HG03354 (cell line): ENCODE results near the gene SRRM3.
"Not testable (repeated sequence)": the region's sequence is repeated elsewhere in the genome, so short reads cannot be mapped to it uniquely, and the experiment has no call there.

Experiments used
- ATAC-seq: cut with Tn5 transposase; IDR thresholded peaks from one replicate; pipeline ENCODE4 v1.9.1; 2021; ENCODE audit warnings: mild to moderate bottlenecking; ENCODE audit not compliant: unreplicated experiment, poor library complexity, severe bottlenecking

Gene SRRM3

GRCh38 chr7:76303202-76304147 lies 101.8 kb downstream of the SRRM3 start:
- no peak for ATAC-seq

DNA sequence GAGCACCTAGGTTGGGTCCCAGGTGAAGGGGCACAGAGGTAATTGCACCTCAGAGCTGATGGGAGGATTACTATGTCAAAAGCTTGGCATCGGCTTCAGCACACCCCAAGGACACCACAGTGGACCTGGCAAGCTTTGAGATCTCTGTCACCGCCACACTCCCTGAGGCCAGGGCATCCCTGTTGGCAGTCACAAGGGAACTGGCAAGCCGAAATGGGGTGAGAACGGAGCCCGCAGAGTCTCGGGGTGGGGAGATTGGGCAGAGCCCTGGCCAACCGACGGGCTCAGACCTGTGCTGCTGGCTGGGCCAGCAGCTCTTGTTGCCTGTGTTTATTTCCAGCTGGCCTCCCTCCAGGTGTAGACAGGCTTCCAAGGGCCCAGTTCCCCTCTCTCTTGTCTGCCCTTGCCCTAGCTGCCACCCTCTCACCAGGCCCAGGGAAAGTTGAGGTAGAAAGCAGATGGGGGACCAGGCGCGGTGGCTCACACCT lies 103.2 kb downstream of the SRRM3 start:
- ATAC-seq = no peak

- not testable (repeated sequence) for ATAC-seq
Measured at GRCh38 chr7:76308874-76309273, 107.2 kb downstream of the SRRM3 start.

DNA sequence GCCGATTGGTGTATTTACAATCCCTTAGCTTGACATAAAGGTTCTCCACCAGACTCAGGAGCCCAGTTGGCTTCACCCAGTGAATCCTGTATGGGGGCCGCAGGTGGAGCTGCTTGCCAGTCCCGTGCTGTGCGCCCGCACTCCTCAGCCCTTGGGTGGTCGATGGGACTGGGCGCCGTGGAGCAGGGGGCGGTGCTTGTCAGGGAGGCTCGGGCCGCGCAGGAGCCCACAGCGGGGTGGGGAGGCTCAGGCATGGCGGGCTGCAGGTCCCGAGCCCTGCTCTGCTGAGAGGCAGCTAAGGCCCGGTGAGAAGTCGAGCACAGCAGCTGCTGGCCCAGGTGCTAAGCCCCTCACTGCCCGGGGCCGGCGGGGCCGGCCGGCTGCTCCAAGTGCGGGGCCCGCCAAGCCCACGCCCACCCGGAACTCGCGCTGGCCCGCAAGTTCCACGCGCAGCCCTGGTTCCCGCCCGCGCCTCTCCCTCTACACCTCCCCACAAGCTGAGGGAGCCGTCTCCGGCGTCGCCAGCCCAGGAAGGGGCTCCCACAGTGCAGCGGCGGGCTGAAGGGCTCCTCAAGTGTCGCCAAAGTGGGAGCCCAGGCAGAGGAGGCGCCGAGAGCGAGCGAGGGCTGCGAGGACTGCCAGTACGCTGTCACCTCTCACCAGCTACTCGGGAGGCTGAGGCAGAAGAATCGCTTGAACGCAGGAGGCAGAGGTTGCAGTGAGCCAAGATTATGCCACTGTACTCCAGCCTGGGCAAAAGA lies 107.8 kb downstream of the SRRM3 start:
- ATAC-seq = not testable (repeated sequence)

GRCh38 chr7:76310102-76310957 lies 108.6 kb downstream of the SRRM3 start:
- ATAC-seq = no peak

GRCh38 chr7:76311838-76312237 lies 110.1 kb downstream of the SRRM3 start:
- not testable (repeated sequence) for ATAC-seq

DNA sequence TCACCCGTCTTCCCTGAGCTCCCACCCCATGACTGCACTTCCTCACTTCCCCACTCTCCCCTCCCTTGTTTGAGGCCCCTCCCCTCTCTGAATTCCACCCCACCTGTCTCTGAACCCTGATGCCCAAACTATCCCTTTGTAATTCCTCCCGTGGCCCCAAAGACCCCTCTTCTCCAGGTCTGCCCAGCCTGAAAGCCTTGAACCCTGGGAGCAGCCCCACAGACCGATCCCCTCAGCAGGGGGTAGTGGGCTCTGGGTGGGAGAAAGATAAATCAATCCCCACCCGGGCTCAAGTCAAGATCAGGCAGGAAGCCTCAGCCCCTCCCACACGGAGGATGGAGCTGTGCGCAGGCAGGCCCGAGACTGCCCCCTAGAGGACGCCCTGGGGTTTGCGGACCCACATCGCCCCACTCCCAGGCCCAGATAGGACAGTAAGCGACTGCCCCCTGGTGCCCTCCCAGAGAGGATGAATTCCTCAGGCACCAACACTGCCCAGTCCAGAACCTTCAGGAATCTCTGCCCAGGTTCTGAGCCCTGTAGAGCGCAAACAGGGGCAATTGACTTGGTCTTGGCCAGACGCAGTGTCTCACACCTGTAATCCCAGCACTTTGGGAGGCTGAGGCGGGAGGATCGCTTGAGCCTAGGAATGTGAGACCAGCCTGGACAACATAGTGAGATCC lies 112.5 kb downstream of the SRRM3 start:
- ATAC-seq = peak; percentile 40

- not testable (repeated sequence) for ATAC-seq
Measured at GRCh38 chr7:76314740-76315139, 113.0 kb downstream of the SRRM3 start.

DNA sequence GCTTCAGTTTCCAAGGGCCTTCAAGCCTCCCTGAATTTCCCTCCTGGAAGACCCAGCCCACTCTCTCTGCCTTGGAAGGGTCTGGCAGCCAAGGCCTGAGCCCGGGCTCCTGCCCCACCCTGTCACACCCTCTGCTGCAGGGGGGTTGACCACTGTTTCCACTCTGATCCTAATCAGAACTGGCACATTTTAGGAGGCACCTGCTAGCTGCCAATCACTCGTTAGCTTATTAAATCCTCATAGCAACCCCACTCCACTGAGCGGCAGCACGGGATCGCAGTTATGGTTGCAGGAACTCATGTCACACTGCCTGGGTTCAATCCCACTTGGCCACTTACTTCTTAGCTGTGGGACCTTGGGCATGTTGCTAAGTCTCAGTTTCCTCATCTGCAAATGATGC lies 113.7 kb downstream of the SRRM3 start:
- ATAC-seq = no peak

GRCh38 chr7:76316984-76317781 lies 115.5 kb downstream of the SRRM3 start:
- no peak for ATAC-seq

DNA sequence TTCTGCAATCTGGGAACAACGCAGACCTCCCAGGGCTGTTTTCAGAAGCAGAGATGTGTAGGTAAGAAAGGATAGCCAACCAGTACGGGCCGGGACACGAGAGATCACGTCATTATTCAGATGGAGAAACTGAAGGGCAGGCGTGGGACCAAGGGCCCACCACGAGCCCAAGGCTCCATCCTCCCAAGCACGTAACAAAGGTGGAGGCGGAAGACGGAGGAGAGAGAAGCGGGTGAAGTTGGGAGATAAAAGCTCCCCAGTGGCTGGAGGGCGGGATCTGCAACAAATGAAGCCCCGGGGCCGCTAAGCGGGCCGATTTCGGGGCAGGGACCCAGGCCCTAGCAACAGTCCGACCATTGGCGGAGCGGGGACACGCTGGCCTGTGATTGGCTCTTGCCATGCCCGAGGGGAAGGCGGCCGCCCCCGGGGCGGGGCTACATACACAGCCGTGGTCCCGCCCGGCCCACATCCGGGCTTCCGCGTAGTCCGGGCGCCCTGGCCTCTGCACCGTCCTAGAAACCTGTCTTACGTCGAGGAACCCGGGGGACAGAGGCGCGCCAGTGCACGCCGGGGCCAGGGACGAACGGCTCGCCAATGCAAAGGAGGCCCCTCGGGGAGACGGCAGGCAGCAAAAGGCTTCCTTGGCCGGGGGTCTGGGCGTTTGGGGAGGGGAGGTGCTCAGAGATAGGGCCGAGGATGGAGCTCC lies 116.2 kb downstream of the SRRM3 start:
- ATAC-seq = peak; percentile 93

DNA sequence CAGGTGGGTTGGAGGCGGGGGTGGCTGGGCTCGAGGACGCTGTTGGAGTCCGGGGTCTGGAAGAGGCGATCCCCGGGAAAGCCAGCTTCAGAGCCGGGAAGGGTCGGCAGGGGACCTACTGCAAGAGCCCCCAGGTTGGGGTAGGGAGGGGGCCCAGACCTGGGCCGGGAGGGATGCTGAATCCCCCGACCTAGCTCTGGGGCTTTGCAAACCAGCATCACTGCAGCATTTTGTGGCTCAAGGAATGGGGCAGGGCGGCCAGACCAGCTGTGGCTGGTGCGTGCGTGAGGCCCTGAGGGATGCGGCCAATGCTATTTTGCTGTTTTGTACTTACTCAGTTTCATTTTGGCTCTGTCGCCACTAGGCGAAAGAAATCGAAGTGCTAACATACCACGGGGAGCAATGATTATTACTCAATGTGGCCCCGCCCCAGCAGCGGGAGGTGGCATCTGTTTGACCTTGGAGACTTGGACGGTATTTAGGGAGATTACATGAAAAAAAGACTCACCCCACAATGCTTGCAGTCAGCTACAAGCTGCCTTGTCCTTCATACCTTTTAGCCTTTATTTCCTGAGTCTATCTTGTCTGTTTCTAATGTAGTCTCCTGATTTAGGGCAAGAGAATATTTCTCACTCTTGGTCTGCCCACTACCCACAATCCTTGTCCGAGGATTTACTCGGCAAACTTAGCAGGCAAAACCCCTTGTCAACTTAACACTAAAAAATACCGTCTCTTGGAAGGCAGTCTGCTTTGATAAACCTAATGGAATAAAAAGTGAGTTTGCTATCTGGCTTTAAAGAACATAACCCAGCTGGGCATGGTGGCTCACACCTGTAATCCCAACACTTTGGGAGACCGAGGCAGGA lies 117.0 kb downstream of the SRRM3 start:
- peak; percentile 58 for ATAC-seq

GRCh38 chr7:76325092-76325491 lies 123.4 kb downstream of the SRRM3 start:
- ATAC-seq = no peak

DNA sequence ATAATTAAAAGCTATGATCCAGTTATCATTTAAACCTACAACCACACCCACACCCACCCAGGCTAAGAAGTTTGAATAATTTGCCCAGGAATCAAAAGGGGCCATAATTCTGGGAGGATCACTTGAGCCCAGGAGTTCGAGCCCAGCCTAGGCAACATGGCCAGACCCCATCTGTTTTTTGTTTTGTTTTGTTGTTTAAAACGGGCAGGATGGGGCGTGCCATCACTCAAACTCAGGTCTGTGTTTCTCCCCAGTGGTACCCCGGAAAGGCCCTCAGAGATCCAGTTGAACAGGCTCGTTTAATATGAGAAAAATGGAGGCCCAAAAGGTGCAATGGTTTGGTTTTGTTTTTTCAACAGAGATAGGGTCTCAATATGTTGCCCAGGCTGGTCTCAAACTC lies 124.1 kb downstream of the SRRM3 start:
- no peak for ATAC-seq

- ATAC-seq = no peak
Measured at GRCh38 chr7:76326646-76327233, 125.0 kb downstream of the SRRM3 start.

DNA sequence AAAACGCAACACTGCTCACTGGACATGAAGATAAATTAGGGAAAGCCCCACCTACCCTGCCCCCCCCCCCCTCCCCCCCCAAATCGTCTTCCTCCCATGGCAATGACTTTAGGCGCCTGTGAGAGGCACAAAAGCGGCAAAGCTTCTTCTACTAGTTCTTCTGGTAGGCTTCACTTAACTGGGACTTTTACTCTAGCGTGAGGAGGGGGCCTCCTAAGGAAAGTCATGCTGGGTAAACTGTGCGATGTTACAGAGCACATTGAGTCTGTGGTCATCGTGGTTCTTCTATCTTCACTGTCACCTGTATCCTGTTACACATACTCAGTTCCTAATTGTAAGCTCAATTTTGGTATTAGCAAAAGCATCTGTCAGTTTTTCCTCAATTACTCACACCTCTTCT lies 125.9 kb downstream of the SRRM3 start:
- ATAC-seq = no peak

- no peak for ATAC-seq
Measured at GRCh38 chr7:76328389-76328788, 126.7 kb downstream of the SRRM3 start.
